MCF 10A (cell line): Measurements from ENCODE around the gene TFDP1. TPM values are rescaled to one million over a fixed set of nuclear protein-coding genes. Genes with fewer than 3 reads are reported as not detected.

Source experiments
- BruUV-seq: library from RNA; stranded (reverse); fragments of 400-500 nt; replicated peaks from 2 replicates; lab custom pipeline; 2021; lab: Mats Ljungman, UMichigan
- CTCF ChIA-PET: fragments of 300-600 bp; sonication (Branson Sonifier 250); formaldehyde crosslinking; extraction: SDS; loops from one replicate; lab custom pipeline; 2021; ENCODE audit warnings: antibody characterized with exemption, inconsistent platforms; lab: Yijun Ruan, JAX
- POLR2A ChIA-PET: fragments of 300-600, 350-650 bp; sonication (Branson Sonifier 250); formaldehyde crosslinking; extraction: SDS; loops from one replicate; lab custom pipeline; 2020; ENCODE audit warnings: antibody characterized with exemption, inconsistent platforms; lab: Yijun Ruan, JAX
- DNase-seq: peaks from one replicate; pipeline ENCODE4 v3.0.0-alpha.2; 2018; ENCODE audit not compliant: unreplicated experiment
- H3K27ac Mint-ChIP-seq: one replicate; pipeline ENCODE4 v1.8.0; 2022; ENCODE audit warnings: mild to moderate bottlenecking, low read depth, mixed read lengths; ENCODE audit not compliant: unreplicated experiment
- H3K27me3 Mint-ChIP-seq: one replicate; pipeline ENCODE4 v1.8.0; 2022; ENCODE audit warnings: mixed read lengths; ENCODE audit not compliant: insufficient read depth, unreplicated experiment
- H3K36me3 Mint-ChIP-seq: one replicate; pipeline ENCODE4 v1.8.0; 2022; ENCODE audit warnings: mild to moderate bottlenecking, moderate library complexity, mixed read lengths; ENCODE audit not compliant: insufficient read depth, unreplicated experiment
- H3K4me1 Mint-ChIP-seq: one replicate; pipeline ENCODE4 v1.8.0; 2022; ENCODE audit warnings: mixed read lengths; ENCODE audit not compliant: insufficient read depth, unreplicated experiment
- H3K4me3 Mint-ChIP-seq: one replicate; pipeline ENCODE4 v1.8.0; 2022; ENCODE audit warnings: mild to moderate bottlenecking, moderate library complexity, mixed read lengths; ENCODE audit not compliant: unreplicated experiment
- H3K9me3 Mint-ChIP-seq: one replicate; pipeline ENCODE4 v1.8.0; 2022; ENCODE audit warnings: mixed read lengths; ENCODE audit not compliant: unreplicated experiment
- CTCF ChIP-seq: fragments of 200-600 bp; IDR thresholded peaks from one replicate; pipeline ENCODE4 v1.8.0; 2022; ENCODE audit warnings: antibody characterized with exemption, mild to moderate bottlenecking; ENCODE audit not compliant: unreplicated experiment
- intact Hi-C: fragments of 100-400 bp; cut with micrococcal nuclease; formaldehyde crosslinking; loops from 2 replicates; pipeline ENCODE4 v1.14.1; 2022
- total RNA-seq: library from RNA; stranded (reverse); gene quantifications from 2 replicates; pipeline ENCODE4 v1.2.3, GENCODE V29; 2022

Gene TFDP1
- total RNA-seq, 1 experiment from 2014 or later: 100 TPM

- DNase-seq: no peak
- Mint-ChIP-seq H3K36me3 (peaks cover 6% of the 10 kb centered on the region), H3K27ac (no peak overlapping the region), H3K4me3 (no peak overlapping the region), H3K9me3 (peaks cover 9% of the 10 kb centered on the region), H3K27me3 (no peaks in the 10 kb centered on the region), H3K4me1 (no peaks in the 10 kb centered on the region)
- TF ChIP-seq CTCF: no peak
- CTCF ChIA-PET: interaction anchor here (0.6 to 1.8 kb wide), 2 partner anchors 52 to 216 kb away, joined by 3 to 8 read pairs; no protein-coding TSS in a partner anchor
- no TSS peak for BruUV-seq
- POLR2A ChIA-PET: no interaction called here
- intact Hi-C loops: no loop called here
Measured at GRCh38 chr13:113672002-113672651, 87.6 kb downstream of the TFDP1 start.

Other genes starting within 250 kb of the TFDP1 start
- 2.4 and 3.5 TPM in 2 replicates for gene GRTP1, start 220.6 kb upstream of the TFDP1 start, total RNA-seq
- 2.6 and 4.3 TPM in 2 replicates for gene ADPRHL1, start 131.3 kb upstream of the TFDP1 start, total RNA-seq
- gene DCUN1D2, start 94.0 kb upstream of the TFDP1 start, total RNA-seq: 20.4 and 22.0 TPM in 2 replicates
- not detected in 2 replicates for gene ATP4B, start 73.4 kb downstream of the TFDP1 start, total RNA-seq
- not detected in 2 replicates for gene GRK1, start 82.5 kb downstream of the TFDP1 start, total RNA-seq
- gene TMEM255B, start 174.5 kb downstream of the TFDP1 start, total RNA-seq: 7.0 and 15.8 TPM in 2 replicates